GM21390 (cell line): ENCODE data around the gene PDE6B.
"Not testable (repeated sequence)": the region's sequence is repeated elsewhere in the genome, so short reads cannot be mapped to it uniquely, and the experiment has no call there.

Source experiments
- ATAC-seq: cut with Tn5 transposase; IDR thresholded peaks from one replicate; pipeline ENCODE4 v1.9.1; 2021; ENCODE audit not compliant: unreplicated experiment

PDE6B gene

DNA sequence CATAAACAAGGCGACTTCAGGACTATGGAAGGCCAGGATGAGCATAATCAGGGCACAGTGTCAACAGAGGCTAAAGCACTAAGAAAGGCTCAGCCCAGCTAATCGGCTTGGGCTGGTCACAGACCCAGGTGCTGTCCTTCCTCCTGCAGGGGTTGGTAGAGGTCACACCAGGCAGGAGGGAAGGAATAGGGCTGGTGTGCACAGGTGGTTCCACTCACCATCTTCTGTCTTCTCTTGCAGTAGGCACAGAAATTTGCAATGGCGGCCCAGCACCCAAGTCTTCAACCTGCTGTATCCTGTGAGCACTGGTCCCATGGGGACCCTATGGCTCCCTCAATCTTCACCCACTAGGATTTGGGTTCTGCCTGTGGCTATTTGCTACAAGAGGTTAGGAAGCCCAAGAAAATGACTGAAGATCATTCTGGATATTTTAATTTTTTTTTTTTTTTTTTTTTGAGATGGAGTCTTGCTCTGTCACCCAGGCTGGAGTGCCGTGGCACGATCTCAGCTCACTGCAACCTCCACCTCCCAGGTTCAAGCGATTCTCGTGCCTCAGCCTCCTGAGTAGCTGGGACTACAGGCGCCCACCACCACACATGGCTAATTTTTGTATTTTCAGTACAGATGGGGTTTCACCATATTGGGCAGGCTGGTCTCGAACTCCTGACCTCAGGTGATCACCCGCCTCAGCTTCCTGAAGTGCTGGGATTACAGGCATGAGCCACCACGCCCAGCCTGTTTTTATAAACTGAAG, 44.6 kb downstream of the PDE6B start:
- ATAC-seq = not testable (repeated sequence)

DNA sequence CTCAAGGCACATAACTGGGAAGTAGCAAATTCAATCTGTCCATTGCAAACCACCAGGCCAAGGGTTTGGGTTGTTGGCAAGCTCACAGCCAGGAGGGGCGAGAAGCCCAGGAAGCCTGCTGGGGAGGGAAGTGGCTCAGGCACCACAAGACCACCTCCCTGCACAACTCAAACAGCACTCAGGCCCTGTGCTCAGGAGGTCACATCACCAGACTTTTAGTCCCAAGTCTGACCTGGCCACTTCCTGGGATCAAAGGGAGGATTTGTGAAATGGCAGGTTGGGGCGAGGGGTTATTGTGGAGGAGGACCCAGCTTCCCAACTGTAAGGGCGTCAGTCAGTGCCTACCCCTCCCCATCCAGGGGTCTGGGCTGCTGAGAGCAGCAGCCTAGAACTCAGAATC, 46.4 kb downstream of the PDE6B start:
- no peak for ATAC-seq

DNA sequence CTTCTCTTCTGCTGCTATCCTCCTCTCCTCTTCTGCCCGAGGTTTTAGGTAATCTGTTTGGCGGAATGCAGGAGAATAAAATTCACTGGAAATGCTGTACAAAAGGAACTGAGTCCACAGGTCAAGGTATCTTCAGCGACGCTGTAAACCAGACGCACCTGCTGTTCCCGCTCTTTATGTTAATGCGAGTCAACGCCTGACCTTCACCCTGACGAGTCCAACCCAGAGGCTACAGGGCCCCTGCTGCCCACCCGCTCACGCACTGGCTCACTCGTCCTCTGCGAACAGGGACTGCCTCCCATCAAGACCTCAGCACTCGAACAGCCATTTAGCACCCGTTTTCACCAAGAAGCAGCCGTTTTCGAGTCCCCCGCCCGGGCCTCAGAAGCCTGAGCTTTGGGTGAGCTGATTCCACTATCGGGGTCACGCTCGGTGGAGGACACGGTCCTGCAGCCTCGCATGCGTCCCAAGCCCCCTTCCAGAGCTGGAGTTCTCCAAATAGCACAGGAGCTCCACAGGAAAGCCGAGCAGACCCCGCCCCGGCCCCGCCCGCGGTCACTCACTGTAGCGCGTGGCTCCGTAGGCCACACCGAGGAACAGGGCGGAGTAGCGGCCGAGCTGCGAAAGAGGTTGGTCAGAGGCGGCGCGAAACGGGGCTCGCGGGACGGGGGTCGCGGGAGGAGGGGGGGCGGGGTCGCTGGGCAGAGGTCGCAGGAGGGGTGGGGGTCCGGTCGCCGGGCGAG, 48.1 kb downstream of the PDE6B start:
- no peak for ATAC-seq

DNA sequence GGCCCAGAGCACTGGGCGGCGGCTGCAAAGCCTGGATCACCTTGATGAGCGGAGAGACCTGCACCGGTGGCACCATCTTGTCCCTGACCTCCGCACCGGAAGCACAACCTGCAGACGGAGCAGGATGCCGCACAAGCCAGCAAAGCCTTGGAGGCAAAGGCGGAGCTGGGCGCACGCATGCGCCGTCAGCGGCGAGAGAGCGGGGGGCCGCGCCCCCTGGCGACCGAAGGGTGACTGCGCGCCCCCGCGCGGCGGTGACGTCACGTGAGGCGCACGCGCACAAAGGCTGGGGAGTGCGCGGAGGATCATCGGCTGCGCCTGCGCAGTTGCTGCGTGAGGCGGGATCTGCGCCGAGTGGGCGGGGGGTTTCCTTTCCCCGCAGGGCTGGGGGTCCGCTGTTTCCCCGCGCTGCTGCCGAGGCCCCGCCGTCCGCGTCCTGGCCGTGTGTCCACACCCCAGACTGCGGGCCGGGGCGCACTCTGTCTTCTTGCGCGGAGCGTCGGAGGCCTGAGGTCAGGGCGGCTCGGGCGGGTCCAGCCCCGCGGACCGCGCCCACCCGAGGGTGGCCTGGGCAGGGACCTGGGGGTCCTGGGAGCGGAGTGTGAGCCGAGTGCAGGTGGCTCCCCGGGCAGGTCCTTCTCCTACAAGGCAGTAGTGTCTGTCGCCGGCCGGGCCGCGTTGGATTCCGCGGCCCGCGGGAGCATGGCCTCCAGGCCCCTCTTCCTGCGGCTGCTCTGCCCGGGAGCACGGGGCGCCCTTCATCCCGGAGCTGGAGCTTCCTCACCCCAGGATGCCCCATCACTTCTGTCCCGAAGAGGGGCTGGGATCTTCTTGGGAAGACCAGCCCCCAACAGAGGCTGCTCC, 49.0 kb downstream of the PDE6B start, which contains the start of the genes ATP5ME and MYL5:
Gene ATP5ME, minus strand, starts transcription at position 105 of the 864 bp plus-strand sequence. Its CDS starts 29 bp downstream, at position 76.
Gene MYL5, plus strand, starts transcription at position 371 of the 864 bp plus-strand sequence. CDS start 3,485 bp downstream, outside the sequence.
- ATAC-seq = peak; percentile 73

DNA sequence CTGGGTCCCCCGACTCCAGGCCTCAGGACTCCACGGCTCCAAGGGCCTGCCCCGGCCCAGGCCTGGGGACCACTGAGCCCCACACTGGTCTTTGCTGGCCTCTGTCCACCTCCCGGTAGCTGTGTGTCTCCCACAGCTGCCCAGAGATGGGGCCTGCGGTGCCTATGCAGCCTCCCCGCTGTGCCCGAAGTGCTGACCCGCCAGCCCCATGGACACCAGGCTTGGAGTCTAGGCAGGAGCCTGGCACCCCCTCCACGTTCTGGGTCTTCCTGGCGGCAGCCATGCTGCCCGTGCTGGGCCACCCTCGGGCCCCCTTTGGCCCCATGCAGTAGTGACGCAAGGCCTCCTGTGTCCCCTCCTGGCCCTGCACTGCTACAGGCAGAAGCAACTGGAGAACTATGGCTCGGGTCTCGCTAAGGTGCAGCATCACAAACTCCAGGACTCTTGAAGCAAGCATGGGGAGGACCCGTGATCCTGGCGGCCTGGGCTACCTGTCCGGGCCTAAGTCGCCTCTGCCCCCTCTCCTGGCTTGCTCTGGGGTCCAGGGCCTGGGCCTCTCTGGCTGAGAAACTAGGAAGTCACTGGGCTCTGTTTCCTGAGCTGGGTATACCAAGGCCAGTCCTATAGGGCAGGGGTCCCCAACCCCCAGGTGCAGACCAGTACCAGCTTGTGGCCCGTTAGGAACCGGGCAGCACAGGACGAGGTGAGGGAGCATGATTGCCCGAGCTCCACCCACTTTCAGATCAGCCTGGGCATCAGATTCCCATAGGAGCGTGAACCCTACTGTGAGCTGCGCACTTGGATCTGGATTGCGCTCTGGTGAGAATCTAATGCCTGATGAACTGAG, 49.9 kb downstream of the PDE6B start:
- peak; percentile 4 for ATAC-seq

DNA sequence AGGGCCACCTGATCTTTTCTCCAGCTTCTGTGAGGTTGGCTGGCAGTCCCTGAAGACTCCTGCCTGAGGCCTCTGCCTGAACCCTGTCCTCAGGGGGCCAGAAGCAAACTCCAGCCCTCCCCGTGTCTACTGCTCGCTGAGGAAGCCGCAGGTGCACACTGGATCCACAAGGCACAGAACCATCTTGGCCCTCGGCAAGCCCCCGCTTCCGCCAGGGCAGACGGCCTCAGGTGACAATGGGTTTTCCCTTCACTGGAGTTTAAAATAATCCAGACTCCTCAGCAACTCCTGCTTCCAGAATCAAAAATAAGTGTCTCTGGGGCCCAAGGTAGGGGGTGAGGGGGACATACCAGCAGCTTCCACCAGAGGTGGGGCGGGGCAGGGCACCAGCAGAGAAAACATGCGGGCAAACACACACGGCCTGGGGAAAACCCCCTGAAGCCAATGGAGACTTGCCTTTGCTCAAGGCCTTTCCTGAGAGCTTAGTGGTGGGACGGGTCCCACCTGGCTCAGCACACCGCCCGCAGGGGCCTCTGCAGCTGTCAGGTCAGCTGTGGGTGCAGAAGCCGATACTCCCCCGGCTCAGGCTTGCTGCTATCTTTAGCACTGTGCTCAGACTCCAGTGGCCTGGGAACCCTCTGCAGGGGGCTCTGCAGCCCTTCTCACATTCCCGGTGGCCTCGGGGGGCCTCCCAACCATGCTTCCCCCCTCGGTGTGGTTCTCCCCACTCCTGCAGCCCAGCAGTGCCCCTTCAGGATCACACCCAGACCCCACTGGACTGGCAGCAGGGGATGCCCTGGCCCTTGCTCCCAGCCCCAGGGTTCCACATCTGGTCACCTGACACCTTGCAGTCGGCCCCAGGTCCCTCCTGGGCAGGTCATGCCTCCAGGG, 50.9 kb downstream of the PDE6B start:
- peak; percentile 22 for ATAC-seq

DNA sequence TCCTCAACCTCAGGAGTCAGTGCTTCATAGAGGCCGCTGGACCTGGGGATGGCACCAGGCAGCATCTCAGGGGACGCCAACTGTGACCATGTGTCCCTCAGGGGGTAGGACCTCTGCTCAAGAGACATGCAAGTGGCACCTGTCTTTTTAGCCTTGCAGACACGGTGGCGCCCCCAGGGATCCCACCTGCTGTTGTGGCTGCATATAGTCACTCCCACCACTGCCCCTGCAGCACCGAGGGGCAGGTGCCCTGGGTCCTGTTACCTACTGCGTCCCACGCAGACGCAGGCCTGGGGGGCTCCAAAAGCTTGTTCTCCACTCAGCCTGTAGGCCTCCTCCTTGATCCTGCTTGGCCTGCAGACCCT, 51.5 kb downstream of the PDE6B start:
- no peak for ATAC-seq

DNA sequence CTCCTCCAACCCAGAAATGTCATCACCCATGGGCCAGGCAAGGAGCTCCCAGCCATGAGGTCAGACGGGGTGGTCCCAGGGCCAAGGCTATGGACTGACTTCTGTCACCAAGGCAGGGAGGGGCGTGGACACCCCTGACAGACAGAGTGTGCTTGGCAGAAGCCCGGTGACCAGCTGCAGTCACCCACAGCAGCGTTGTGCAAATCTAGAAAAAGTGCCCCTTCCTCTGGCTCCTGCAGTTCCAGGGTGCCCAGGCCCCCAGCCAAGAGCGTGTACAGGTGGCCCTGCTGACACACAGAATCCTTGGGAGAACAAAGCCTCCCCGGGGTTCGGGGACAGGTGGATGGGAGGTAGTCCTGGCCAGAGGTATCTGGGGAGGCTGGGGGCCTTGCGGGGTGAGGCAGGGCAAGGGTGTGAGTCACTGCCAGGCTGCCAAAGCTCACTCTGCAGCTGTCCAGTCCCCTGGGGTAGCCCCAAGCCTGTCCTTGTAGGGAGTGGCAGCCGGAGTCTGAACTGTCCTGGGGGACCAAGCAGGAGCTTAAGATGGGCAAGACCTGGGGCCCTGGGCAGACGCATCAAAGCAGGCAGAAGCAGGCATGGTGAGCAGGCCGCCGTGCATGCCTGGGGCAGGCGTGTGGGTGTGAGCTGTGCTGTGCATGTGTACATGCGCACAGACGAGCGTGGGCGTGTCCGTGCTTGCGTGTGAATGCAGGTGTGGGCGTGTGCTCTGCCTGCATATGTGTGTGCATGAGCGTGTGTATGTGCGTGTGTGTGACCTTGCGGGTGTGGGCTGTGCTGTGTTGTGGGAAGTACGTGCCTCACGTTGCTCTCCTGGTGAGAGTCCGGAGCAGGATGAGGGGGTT, 52.3 kb downstream of the PDE6B start:
- ATAC-seq = no peak

DNA sequence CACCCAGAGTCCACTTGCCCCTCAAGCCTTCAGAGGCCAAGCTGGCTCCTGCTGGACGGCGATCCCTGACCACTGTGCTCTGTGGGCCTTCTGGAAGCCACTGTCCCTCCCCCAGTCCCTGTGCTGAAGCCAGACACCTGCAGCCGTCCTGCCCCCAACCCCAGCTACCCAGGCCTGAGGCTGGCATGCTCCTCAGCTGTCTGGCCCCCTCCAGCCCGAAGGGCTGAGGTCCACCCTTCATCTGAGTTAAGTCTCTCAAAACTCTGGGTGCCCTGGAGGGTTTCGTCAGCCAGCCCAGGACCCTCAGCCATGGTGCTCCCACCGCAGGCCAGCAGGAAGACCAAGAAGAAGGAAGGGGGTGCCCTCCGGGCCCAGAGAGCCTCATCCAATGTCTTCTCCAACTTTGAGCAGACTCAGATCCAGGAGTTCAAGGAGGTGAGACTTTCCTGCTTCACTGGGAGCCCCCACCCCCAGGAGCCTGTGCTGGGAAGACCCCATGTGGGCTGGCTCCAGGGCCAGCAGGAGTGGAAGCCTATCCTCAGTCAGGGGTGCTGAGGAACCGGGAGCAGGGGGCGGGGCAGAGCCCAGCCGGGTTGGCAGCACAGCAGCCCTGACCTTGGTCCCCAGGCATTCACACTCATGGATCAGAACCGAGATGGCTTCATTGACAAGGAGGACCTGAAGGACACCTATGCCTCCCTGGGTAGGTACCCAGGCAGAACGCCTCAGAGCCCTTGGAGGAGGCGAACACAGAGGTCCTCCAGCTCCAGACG, 53.1 kb downstream of the PDE6B start:
- no peak for ATAC-seq

DNA sequence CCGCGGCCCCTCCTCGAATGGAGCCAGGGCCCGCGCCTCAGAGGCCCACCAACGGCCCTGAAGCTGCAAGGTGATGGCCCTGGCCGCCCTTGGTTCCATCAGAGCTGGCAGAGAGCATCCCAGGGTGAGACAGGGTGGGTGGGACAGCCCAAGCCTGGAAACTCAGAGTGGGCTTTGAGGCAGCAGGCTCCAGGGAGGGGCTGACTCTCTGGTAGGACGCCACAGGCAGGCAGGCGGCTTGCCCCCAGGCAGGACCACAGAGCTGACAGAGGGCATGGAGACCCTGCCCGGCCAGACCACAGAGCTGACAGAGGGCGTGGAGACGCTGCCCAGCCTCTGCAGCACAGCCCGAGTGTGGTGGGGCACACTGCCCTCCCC, 53.7 kb downstream of the PDE6B start:
- no peak for ATAC-seq

DNA sequence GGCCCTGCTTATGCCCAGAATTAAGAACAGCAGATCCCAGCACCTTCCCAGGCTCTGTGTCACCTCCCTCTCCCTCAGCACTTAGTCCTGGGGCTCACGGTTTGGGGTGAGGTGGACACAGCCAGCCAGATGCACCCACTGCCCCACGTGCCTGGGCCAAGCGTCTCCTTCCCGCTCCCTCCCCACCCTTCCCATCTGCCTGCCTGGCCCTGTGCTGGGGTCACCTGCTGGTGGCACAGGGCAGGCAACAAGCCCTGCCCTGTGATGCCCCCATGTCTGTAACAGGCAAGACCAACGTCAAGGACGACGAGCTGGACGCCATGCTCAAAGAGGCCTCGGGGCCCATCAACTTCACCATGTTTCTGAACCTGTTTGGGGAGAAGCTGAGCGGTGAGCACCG, 54.3 kb downstream of the PDE6B start:
- ATAC-seq = no peak

DNA sequence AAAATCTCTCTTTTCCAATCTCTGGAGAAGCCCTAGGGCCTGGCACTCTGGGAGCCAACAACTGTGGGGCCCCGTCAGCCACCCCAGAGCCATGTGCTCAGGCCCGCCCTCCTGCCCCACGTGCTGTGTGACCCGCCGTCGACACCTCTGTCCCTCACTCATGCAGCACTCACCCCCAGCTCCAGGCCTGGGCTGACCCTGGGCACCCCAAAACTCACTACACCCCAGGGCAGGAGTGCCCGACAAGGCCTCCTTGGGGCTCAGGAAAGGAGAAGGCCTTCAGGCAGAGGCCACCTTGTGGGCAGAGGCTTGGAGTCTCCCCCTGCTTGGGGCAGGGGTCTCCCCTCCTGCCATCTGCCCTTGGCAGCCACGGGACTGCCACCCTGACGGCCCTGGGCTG, 54.7 kb downstream of the PDE6B start:
- ATAC-seq = no peak

DNA sequence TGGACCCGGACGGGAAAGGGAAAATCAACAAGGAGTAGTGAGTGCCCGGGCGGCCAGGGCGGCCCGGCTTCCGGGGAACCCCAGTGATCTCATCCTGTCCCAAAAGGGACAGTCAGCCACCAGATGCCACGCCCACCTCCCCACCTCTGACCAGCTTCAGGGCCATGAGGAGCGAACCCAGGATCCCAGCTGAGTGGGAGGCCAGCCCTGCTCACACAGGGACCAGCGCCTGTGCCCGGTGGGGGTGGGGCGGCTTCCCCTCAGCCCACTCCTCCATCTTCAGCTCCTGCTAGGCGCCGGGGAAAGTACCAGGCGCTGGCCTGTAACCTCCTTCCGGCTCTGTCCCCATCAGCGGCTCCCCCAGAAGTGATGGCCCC, 55.2 kb downstream of the PDE6B start:
- ATAC-seq = no peak

DNA sequence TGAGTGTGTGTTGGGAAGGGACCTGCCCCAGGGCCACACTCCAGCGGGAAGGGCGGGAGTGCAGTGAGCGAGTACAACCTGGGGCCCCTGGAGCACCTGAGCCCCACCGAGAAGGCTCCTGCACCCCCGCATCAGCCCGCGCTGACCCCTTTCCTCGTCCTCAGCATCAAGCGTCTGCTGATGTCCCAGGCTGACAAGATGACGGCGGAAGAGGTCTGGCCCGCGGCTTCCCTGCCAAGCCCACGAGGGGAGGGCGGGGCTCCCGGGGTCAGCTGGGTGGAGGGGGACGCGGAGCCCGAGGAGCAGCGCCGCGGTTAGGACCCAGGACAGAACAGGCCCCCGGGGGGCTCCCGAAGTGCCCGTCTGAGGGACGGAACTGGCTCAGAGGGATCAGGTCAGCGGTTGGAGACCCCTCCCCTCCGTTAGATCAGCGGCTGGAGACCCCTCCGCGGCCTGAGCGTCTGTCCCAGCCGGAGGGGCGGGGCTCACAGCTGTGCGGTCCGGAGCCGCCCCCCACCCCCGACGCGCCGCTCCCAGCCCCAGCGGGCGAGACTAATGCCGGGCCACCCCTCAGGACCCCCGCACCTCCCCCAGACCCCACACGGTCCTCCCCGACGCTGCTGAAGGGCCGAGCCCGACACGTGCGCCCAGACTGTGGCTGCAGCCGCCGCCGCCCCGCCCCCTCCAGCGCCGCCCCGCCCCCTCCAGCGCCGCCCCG, 55.7 kb downstream of the PDE6B start:
- ATAC-seq = no peak

DNA sequence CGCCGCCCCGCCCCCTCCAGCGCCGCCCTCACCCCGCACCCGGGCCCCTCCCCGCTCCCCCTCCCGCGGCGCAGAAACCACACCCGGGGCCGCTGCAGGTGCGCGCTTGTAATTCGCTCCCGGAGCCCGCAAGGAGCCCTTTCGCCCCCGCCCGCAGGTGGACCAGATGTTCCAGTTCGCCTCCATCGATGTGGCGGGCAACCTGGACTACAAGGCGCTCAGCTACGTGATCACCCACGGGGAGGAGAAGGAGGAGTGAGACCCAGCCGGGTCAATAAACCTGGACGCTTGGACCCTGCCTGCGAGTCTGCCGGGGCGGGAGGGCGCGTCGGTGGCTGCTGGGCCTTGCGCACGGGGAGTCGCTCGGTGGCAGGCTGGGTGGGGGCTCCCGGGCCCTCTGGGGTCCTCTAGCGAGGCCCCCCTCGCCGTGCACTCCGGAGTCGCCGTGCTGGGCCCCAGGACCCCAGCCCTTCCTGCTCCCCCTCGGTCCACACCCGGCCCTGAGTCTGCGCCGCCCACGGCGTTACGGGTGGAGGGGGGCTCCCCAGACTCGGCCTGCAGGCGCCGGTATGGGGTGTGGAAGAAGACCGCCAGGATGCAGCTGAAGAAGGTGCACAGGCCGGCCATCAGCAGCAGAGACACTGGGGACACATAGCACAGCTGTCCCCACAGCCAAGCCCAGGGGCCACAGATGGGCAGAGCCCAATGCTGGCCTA, 56.5 kb downstream of the PDE6B start:
- no peak for ATAC-seq

DNA sequence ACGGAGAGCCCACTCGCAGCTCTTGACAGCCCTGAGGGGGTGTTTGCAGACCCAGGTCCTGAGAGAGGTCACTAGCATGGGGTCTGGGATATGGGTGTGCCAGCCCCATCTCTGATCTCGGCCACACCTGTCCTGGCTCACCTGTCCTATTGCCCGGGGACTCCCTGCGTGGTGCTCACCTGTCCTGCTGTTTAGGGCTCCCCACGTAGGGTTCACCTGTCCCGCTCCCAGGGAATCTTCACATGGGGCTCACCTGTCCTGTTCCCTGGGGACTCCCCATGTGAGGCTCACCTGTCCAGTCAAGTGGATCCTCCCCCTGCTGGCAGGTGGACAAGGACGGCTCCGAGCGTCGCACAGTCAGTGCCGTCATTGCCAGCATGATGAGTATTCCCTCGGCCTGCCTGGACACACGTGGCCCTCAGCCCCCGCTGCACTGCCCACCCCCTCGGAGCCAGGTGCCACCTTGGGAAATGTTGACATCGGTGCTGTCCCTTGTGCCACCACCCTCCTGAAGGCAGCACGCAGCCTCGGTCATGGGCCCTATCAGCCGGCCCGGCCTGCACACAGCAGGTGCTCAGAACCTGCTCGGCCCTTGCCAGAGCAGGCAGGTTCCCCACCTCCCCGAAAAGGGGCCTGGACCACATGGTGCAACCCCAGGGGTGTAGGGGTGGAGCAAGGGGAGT, 57.3 kb downstream of the PDE6B start:
- no peak for ATAC-seq
